Purkinje cell (primary cell): ENCODE data around the gene RFC5. TPM values are rescaled to one million over a fixed set of nuclear protein-coding genes. Genes with fewer than 3 reads are reported as not detected.

ENCODE experiments used
- polyA plus RNA-seq: library from polyadenylated mRNA; unstranded; fragments of >200 nt; fragmentation: Nextera tagmentation; gene quantifications from 2 replicates; pipeline ENCODE4 v1.2.1, GENCODE V29; 2014

The RFC5 gene
- polyA plus RNA-seq: 5.0 and 6.5 TPM in 2 replicates

GRCh38 chr12:118016424-118017264 lies at the start of gene RFC5:
Gene RFC5, plus strand, starts transcription at chr12:118016703. Its CDS starts 125 bp downstream, at chr12:118016828.

GRCh38 chr12:117968826-117969659 lies 47.5 kb upstream of the RFC5 start, which contains the start of gene KSR2:
Gene KSR2, minus strand, starts transcription at chr12:117968990. Its CDS starts 735 bp downstream, at chr12:117968255.

GRCh38 chr12:118061011-118061872 lies 44.7 kb downstream of the RFC5 start, which contains the start of gene WSB2:
Gene WSB2, minus strand, starts transcription at chr12:118061179. Its CDS starts 131 bp downstream, at chr12:118061048.

Other genes with a start within 250 kb of the RFC5 start
- 2.4 and 3.0 TPM in 2 replicates for gene KSR2, start 47.7 kb upstream of the RFC5 start, polyA plus RNA-seq
- gene WSB2, start 44.5 kb downstream of the RFC5 start, polyA plus RNA-seq: 327 and 421 TPM in 2 replicates
- 7.5 and 9.5 TPM in 2 replicates for gene VSIG10, start 87.3 kb downstream of the RFC5 start, polyA plus RNA-seq
- gene PEBP1, start 119.4 kb downstream of the RFC5 start, polyA plus RNA-seq: 1,525 and 1,751 TPM in 2 replicates